GM21360 (cell line): ENCODE data around the gene SCG3.
"Not testable (repeated sequence)": the region's sequence is repeated elsewhere in the genome, so short reads cannot be mapped to it uniquely, and the experiment has no call there.

ENCODE experiments used
- ATAC-seq: cut with Tn5 transposase; IDR thresholded peaks from one replicate; pipeline ENCODE4 v1.9.1; 2021; ENCODE audit warnings: mild to moderate bottlenecking, moderate library complexity; ENCODE audit not compliant: unreplicated experiment

Gene SCG3

GRCh38 chr15:51681303-51681963 is at the start of gene SCG3:
Gene SCG3, plus strand, starts transcription at chr15:51681503. Its CDS starts 253 bp downstream, at chr15:51681756.
- no peak for ATAC-seq

- ATAC-seq = no peak
Observed at GRCh38 chr15:51634591-51635198, 46.6 kb upstream of the SCG3 start.

- ATAC-seq = no peak
Observed at GRCh38 chr15:51641490-51642130, 39.7 kb upstream of the SCG3 start.

DNA sequence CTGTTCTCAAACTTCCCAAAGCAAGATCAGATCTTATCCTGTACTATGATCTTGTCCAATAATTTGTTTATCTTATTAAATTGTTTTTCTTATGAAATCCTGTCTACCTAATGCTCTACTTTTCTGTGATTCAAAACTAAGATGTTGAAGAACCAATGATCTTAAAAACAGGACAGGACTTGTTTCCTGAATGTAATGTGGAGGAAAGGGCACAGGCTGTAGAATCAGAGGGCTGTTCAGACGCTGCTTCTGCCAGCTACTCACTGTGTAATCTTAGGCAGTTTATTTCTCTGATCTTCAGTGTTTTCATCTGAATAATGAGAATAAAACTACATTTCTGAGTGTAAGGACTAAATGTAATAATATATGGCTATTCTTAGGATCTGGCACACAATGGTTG is 38.6 kb upstream of the SCG3 start:
- no peak for ATAC-seq

DNA sequence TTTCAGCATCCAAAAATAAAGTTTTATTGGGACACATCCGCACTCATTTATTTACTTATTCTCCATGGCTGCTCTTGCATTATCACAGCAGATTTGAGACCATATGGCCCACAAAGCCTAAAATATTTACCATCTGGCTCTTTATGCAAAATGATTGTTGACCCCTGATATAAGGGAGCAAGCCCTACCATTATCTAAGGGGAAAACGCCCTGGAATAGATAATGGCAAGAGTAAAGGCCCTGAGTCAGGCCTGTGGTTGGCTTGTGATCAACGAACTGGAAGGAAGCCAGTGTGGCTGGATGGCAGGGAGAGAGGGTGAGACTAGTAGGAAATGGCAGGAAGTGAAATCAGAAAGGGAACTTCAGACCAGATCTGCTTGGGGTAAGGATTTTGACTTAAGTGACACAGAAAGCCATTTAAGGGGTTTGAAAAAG is 34.2 kb upstream of the SCG3 start:
- ATAC-seq = no peak

GRCh38 chr15:51648101-51648500 is 33.2 kb upstream of the SCG3 start:
- not testable (repeated sequence) for ATAC-seq

DNA sequence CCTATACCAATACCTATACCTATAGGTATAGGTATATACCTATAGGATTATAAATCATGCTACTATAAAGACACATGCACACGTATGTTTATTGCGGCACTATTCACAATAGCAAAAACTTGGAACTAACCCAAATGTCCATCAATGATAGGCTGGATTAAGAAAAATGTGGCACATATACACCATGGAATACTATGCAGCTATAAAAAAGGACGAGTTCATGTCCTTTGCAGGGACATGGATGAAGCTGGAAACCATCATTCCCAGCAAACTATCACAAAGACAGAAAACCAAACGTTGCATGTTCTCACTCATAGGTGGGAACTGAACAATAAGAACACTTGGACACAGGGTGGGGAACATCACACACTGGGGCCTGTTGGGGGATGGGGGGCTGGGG is 32.7 kb upstream of the SCG3 start:
- not testable (repeated sequence) for ATAC-seq

- no peak for ATAC-seq
Observed at GRCh38 chr15:51649659-51650521, 31.4 kb upstream of the SCG3 start.

DNA sequence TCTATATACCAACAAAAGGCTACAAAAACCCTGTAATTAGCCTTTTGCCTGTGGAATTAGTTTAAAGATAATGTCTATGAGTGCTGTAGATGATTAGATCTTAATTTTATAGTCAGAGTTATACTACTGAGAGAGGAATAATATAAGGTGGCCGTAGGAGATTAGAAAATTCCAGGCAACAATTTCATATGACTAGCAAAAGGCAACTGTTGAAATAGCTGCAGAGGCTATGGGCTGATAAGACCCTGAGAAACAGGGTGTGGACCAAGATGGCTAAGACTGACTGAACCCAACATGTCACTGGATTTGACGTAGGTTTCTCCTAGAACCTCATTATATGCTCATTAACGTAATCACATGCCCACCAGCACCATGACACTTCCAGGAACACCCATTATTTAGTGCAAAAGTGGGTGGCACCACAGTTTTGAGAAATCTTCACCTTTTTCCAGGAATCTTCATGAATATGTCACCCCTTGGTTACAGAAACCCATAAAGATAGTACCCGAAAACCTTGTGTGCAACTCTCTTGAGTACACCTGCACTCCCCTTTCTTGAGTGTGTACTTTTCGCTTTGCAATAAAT is 29.1 kb upstream of the SCG3 start:
- no peak for ATAC-seq

DNA sequence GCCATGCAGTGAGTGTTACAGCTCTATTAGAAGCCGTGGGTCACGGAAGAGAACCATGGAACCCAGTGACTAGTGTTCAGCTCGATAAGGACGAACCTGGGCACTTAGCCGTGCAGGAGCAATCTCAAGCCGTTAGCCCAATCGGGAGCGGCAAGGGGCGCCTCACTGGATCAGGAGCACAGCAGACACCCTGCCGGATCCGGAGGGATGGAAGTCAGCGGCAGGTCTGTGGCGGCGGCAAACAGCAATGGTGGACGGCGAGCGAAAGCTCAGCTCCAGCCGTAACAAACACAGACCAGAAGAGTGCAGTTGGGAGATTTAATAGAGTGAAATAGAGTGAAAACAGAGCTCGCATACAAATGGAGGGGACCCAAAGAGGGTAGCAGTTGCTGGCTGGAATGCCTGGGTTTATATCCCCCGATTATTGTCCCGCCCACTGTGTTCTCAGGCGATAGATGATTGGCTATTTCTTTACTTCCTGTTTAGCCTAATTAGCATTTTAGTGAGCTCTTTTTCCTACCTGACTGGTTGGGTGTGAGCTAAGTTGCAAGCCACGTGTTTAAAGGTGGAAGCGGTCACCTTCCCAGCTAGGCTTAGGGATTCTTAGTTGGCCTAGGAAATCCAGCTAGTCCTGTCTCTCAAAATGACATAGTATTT is 25.8 kb upstream of the SCG3 start:
- ATAC-seq = not testable (repeated sequence)

DNA sequence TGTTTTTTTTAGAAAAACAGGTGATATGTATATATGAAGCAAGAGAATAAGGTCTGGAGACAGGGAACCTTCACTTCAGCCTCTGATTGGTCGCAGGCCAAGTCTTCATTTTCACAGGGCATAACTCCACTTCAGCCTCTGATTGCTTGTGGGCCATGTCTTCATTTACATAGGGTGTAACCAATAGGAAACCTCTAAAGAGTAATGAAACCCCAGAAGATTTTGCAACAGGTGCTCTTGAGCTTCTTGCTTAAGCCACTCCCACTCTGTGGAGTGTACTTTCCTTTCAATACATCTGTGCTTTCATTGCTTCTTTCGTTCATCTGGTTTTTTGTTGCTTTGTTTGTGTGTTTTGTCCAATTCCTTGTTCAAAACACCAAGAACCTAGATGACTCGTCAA is 22.6 kb upstream of the SCG3 start:
- ATAC-seq = no peak

DNA sequence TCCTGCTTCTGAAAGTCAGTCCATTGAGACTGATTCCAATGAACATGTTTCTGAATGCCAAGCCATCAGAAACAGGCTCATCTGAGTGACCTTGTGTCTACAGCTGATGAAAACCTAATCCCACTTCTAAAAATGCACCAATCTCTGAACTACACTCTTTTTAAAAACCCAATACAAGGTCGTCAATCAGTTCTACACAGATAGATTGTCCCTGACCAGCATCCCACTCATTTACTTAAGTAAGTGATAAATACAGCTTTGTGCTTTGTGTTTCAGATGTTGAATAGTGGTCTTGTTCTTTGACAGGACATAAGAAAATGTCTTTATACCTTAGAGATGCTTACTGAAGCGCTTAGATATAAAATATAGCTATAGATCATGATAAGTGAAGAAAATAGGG is 20.2 kb upstream of the SCG3 start:
- no peak for ATAC-seq

DNA sequence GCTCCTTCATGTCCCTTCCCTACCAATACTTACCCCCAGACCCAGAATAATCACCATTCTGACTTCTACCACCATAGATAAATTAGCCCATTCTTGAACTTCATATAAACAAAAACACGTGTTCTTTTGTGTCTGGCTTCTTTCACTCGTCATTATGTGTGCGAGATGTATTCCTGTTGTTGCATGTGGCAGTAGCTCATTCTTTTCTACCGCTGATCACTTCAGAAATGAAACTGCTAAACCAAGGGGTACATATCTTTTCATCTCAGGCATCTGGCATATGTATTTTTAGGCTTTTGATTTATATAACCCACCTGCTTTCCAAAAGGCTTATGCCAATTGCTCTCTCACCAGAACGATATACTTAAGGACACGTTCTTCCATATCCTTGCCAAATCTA is 13.8 kb upstream of the SCG3 start:
- ATAC-seq = no peak

GRCh38 chr15:51668446-51668845 is 12.9 kb upstream of the SCG3 start:
- ATAC-seq = no peak

GRCh38 chr15:51669381-51669780 is 11.9 kb upstream of the SCG3 start:
- no peak for ATAC-seq

DNA sequence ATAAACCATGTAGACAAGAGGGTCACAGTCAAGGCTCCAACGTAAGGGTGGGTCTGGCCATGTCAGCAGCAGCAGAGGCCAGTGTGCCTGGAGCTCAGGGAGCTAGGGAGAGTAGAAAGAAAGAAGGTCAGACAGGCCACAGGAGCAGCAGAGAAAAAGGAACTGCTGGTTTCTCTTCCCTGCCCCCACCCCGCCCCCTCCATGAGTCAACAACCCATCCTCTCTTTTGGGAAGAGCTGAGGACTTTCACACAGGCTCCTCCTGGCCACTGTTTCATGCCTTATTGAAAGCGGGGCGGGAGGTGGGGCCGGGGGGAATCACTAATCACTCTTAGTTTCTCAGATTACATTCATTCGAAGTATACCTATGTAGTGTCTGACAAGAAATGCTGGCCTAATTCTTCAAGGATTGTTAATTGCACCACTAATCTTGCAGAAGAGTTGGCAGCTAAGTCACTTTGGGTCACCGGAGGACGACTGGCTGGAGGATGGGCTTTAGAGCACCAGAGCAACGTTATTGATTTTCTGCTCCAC is 9.1 kb upstream of the SCG3 start:
- ATAC-seq = no peak

DNA sequence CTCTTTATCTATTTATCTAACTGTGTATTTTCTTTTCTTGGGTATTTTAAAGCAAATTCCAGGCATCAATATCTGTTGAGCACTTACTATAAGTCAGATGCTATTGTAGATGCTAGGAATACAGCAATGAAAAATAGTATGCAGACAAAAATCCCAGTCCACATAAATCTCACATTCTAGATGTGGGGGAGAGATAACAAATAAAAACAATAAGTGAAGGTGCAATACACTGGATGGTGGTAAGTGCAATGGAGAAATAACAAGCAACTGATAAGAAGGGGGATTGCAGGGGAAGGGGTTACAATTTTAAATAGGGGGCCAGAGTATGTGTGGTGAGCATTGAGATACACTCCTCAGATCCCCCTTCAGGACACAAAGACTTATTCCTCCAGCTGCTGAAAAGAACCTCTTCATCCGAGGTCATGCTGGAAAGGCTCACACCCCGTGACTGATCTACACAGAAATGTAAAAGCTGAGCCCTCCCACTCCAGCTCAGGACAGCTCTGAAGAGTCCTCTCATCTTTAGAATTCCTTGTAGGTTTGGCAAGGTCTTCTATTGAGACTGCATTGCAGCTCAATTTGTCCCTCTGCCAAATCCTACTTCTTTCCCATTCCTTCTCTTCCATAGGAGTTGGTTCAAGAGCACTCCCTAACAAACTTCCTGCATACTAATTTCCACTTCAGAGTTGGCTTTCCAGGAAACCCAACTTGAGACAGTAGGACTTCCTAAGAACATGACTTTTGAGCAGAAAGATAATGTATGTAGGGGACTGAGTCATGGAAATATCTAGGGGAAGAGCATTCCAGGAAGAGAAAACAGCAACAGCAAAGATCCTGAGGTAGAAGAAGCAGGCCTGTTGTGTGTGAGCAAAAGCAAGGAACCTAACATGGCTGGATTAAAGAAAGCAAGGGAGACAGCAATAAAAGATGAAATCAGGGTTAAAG is 8.1 kb upstream of the SCG3 start:
- no peak for ATAC-seq

DNA sequence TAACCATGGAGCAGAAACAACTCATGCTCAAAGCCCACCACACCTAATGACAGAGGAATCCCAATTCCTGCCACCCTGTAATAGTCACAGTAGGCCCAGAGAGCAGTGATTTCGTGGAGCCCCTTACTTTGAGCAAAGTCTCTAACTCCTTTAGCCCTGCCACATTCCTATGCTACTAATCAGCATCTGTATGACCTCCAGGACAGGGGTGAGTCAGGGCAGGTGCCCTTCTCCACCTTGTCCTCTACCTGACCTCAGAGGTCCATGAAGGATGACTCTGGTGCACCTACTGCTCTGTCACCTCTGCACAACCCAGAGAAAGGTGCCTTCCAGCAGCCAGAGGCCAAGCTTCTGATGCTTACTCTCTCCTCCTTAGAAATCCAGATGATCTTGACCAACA is 6.1 kb upstream of the SCG3 start:
- ATAC-seq = no peak

DNA sequence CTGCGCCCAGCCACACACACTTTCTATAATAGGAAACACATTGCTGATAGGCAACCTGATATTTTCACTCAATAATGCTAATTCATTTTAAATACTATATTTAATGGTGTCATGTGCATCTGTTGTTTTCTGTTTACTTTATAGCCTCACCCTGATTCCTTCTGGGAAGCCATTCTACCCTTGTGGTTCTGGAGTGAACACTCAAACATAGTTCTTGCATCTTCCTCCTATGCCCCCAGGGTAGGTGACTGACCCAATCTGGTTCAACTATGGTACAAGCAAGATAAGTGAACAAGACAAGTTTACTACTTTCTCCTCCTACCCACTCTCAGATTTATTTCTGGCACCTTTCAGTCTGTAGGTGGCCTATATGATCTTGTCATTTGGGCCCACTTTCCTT is 4.3 kb upstream of the SCG3 start:
- no peak for ATAC-seq
